Measurements from ENCODE around the gene PTPN14. TPM values are rescaled to one million over a fixed set of nuclear protein-coding genes. Genes with fewer than 3 reads are reported as not detected.

The PTPN14 gene
- polyA plus RNA-seq, 1 experiment = 29.4 TPM

DNA sequence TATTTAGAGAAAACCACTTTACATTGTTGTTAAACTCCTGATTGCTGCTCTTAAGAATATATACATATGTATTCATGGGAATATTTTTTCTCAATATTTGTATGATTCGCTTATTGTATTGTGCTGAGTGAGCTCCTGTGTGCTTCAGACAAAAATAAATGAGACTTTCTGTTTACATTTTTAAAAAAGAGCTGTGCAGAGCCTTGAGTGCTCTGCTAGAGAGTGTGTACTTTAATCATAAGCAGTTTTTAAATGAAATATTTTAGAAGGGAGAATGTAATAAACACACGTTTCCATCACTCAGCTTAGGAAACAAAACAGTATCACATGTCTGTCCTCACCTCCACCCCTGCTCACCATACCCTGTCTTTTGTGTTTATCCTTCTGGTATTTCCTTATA lies 9.7 kb downstream of the PTPN14 start:
- POLR2A ChIA-PET = no interaction called here
- Histone ChIP-seq H3K36me3 (ENCODE audit: control insufficient read depth, insufficient read depth, low read length) (no peaks in the 10 kb centered on the region), H3K27me3 (ENCODE audit: control insufficient read depth, insufficient read depth, low read length) (no peaks in the 10 kb centered on the region), H3K4me3 (ENCODE audit: low read depth, low read length) (no peak overlapping the region)
- TF ChIP-seq, protein P1, sequence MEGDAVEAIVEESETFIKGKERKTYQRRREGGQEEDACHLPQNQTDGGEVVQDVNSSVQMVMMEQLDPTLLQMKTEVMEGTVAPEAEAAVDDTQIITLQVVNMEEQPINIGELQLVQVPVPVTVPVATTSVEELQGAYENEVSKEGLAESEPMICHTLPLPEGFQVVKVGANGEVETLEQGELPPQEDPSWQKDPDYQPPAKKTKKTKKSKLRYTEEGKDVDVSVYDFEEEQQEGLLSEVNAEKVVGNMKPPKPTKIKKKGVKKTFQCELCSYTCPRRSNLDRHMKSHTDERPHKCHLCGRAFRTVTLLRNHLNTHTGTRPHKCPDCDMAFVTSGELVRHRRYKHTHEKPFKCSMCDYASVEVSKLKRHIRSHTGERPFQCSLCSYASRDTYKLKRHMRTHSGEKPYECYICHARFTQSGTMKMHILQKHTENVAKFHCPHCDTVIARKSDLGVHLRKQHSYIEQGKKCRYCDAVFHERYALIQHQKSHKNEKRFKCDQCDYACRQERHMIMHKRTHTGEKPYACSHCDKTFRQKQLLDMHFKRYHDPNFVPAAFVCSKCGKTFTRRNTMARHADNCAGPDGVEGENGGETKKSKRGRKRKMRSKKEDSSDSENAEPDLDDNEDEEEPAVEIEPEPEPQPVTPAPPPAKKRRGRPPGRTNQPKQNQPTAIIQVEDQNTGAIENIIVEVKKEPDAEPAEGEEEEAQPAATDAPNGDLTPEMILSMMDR (IDR thresholded peaks at IDR 0.05; ENCODE audit: insufficient read depth, low read depth, low read length) = no peak
- CTCF ChIA-PET = interaction anchor here (0.6 to 4.0 kb wide), 3 partner anchors 9 to 84 kb away, joined by 3 to 21 read pairs (median 3); partner anchors contain the start of gene PTPN14
- DNase-seq (ENCODE audit: low read depth) = no peak

DNA sequence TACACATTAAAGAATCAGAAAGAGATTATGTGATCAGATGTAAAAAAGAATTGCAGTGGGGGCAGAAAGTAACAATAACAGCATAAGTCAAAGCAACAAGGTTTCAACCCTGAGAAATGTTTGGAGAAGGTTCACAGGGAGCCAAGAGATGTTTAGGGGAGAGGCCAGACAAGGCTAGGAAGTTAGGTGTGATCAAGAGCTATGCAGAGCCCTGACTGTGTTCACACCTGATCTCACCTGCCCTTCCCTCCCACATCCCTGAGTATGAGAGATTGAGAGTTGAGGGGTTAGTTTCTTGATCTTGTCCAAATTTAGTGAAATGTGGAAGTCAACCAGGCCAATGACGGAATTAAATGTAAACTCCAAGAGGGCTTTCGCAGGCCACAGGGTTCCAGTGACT lies 10.2 kb downstream of the PTPN14 start:
- TF ChIP-seq, protein P1 (IDR thresholded peaks at IDR 0.05; ENCODE audit: insufficient read depth, low read depth, low read length) = no peak
- Histone ChIP-seq H3K27me3 (ENCODE audit: control insufficient read depth, insufficient read depth, low read length) (no peaks in the 10 kb centered on the region), H3K36me3 (ENCODE audit: control insufficient read depth, insufficient read depth, low read length) (no peaks in the 10 kb centered on the region), H3K4me3 (ENCODE audit: low read depth, low read length) (no peak overlapping the region)
- DNase-seq (ENCODE audit: low read depth) = no peak
- POLR2A ChIA-PET = no interaction called here
- CTCF ChIA-PET = interaction anchor here (0.6 to 4.0 kb wide), 3 partner anchors 9 to 84 kb away, joined by 3 to 21 read pairs (median 3); partner anchors contain the start of gene PTPN14

DNA sequence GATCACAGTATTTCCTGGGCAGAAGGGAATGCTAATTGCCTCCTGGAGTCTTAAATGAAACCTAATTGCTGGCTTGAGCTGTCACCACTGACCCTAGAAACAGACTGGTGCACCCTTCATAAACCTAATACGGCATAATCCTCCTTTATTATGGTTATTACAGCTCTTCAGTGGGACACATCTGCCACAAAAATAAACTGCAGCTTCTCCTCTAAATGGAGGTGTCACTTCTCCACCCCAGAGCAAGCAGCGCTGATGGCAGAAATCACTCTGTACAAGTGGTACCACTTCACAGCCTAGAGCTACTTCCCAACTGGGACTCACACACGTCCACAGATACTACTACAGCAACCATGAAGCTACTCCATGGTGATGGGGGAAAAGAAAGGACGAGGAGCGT lies 11.1 kb downstream of the PTPN14 start:
- ChIA-PET CTCF (interaction anchor here (1.8 to 4.0 kb wide), 2 partner anchors 8 to 10 kb away, joined by 3 to 21 read pairs; partner anchors contain the start of gene PTPN14), POLR2A (interaction anchor here (0.6 kb wide), 1 partner anchor 1305 kb away, joined by 3 read pairs; no protein-coding TSS in a partner anchor)

DNA sequence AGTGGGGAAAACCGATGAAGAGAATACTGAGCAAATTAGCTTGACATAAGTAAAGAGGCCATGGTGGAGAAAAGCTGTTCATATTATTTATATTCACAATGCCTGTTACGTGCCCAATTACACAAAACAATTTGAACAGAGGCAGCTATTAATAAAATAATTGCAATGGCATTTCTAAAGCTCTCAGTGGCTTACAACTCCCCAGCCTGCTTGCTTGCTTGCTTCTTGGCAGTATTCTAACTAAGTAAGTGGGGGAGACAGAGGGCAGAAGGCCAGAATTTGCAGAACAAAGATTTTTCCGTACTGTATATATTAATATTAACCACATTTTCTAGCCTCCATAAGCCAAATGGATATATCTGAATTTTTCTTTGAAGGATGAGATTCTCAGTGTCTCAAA lies 12.9 kb downstream of the PTPN14 start:
- H3K4me3 ChIP-seq (ENCODE audit: low read depth, low read length) = no peak overlapping the region
- no peaks in the 10 kb centered on the region for H3K27me3 ChIP-seq (ENCODE audit: control insufficient read depth, insufficient read depth, low read length)
- no peaks in the 10 kb centered on the region for H3K36me3 ChIP-seq (ENCODE audit: control insufficient read depth, insufficient read depth, low read length)
- TF ChIP-seq, protein P1 (IDR thresholded peaks at IDR 0.05; ENCODE audit: insufficient read depth, low read depth, low read length) = no peak
- ChIA-PET POLR2A (no interaction called here), CTCF (interaction anchor here (0.5 to 4.0 kb wide), 4 partner anchors 12 to 206 kb away, joined by 4 to 21 read pairs (median 4); partner anchors contain the start of gene PTPN14)
- no peak for DNase-seq (ENCODE audit: low read depth)

More for the DNA sequence above, 11.1 kb downstream of the PTPN14 start:
- Histone ChIP-seq H3K27me3 (ENCODE audit: control insufficient read depth, insufficient read depth, low read length) (no peaks in the 10 kb centered on the region), H3K36me3 (ENCODE audit: control insufficient read depth, insufficient read depth, low read length) (no peaks in the 10 kb centered on the region), H3K4me3 (ENCODE audit: low read depth, low read length) (no peak overlapping the region)
- TF ChIP-seq, protein P1 (IDR thresholded peaks at IDR 0.05; ENCODE audit: insufficient read depth, low read depth, low read length) = no peak
- DNase-seq (ENCODE audit: low read depth) = no peak

DNA sequence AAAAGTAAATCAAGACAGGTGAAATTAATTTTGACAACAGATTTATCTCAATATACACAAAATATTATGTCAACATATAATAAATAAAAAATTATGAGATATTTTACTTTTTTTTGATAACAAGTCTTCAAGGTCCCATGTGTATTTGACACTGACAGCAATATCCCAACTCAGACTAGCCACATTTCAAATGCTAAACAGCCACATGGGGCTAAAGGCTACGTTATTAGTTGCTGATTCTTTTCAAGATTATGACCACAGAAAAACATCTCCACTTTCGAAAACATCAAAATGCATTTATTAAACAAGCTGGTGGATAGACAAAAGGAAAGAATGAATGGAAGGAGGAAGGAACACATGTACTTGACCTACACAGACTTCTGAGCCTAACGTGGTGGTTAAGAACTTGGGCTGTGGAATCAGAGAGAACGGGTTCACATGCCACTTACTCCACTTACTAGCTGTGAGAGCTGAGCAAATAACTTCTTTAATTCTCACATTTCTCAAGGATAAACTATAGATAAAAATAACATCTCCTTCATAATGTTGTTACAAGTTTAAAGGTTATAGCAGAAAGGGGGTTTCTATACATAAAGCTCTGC lies 13.4 kb downstream of the PTPN14 start:
- POLR2A ChIA-PET = no interaction called here
- no peak for DNase-seq (ENCODE audit: low read depth)
- CTCF ChIA-PET = interaction anchor here (0.5 to 4.0 kb wide), 4 partner anchors 12 to 205 kb away, joined by 4 to 21 read pairs (median 4); partner anchors contain the start of gene PTPN14
- Histone ChIP-seq H3K4me3 (ENCODE audit: low read depth, low read length) (no peak overlapping the region), H3K27me3 (ENCODE audit: control insufficient read depth, insufficient read depth, low read length) (no peaks in the 10 kb centered on the region), H3K36me3 (ENCODE audit: control insufficient read depth, insufficient read depth, low read length) (no peaks in the 10 kb centered on the region; the same call in 1 of the 2 replicates)
- TF ChIP-seq, protein P1 (IDR thresholded peaks at IDR 0.05; ENCODE audit: insufficient read depth, low read depth, low read length) = no peak

Data from BJ (cell line).